Measurements from ENCODE around the gene SMIM9. TPM values are rescaled to one million over a fixed set of nuclear protein-coding genes. Genes with fewer than 3 reads are reported as not detected.

The SMIM9 gene
- total and polyA plus RNA-seq, 9 of the 15 experiments (the other 6 are each of a cell fraction or from before 2014, with no cell fraction given): 0.08 TPM; not detected in 8

GRCh38 chrX:154805696-154806091 is 28.8 kb downstream of the SMIM9 start (continued):
- no peak for TF ChIP-seq PRDM10 (IDR thresholded peaks at IDR 0.05; ENCODE audit: partially characterized antibody)
- TF ChIP-seq ASH1L (IDR thresholded peaks at IDR 0.05; ENCODE audit: borderline replicate concordance, low read depth, partially characterized antibody): no peak
- TF ChIP-seq THRB (CRISPR knock-in tag; conservative IDR thresholded peaks at IDR 0.05): no peak
- no peak for TF ChIP-seq NR2C2 (CRISPR knock-in tag; IDR thresholded peaks at IDR 0.05)
- TF ChIP-seq NR2C2 (tag; IDR thresholded peaks at IDR 0.05): peak; percentile 62; the same call in 1 of the 2 replicates
- no peak for TF ChIP-seq TCF7 (IDR thresholded peaks at IDR 0.05; ENCODE audit: borderline replicate concordance)
- no peak for TF ChIP-seq RBM15 (IDR thresholded peaks at IDR 0.05; ENCODE audit: insufficient read depth, low read length)
- no peak for TF ChIP-seq NR1H2 (CRISPR knock-in tag; IDR thresholded peaks at IDR 0.05)
- no peak for TF ChIP-seq RNF219 (CRISPR knock-in tag; IDR thresholded peaks at IDR 0.05)
- TF ChIP-seq THAP12 (CRISPR knock-in tag; IDR thresholded peaks at IDR 0.05): no peak
- no peak for TF ChIP-seq ELK1 (CRISPR knock-in tag; IDR thresholded peaks at IDR 0.05)
- no peak for TF ChIP-seq CBX5 (IDR thresholded peaks at IDR 0.05; ENCODE audit: borderline replicate concordance, low read depth)
- TF ChIP-seq ZNF436 (CRISPR knock-in tag; IDR thresholded peaks at IDR 0.05): no peak
- no peak for TF ChIP-seq PURB (CRISPR knock-in tag; IDR thresholded peaks at IDR 0.05; ENCODE audit: low read depth)
- TF ChIP-seq TEAD4 (IDR thresholded peaks at IDR 0.05; ENCODE audit: low read length): no peak; the same call in 1 of the 2 replicates
- no peak for TF ChIP-seq TEAD4 (CRISPR knock-in tag; IDR thresholded peaks at IDR 0.05; ENCODE audit: borderline replicate concordance)
- peak; percentile 39; the same call in 1 of the 2 replicates for TF ChIP-seq DPF2 (IDR thresholded peaks at IDR 0.05)
- no peak for TF ChIP-seq HDAC6 (IDR thresholded peaks at IDR 0.05; ENCODE audit: low read depth, low read length)
- TF ChIP-seq RFX7 (CRISPR knock-in tag; IDR thresholded peaks at IDR 0.05): no peak

Data from K562 (cell line).